GM12878 (cell line): Measurements from ENCODE around the gene TRIM74. TPM values are rescaled to one million over a fixed set of nuclear protein-coding genes. Genes with fewer than 3 reads are reported as not detected.

Experiments
- ATF7 ChIP-seq: fragments of 450-650 bp; IDR thresholded peaks from 2 replicates; pipeline ENCODE4 v1.6.1; 2016; ENCODE audit warnings: low read depth, mild to moderate bottlenecking
- BHLHE40 ChIP-seq, 2 experiments: fragments of 450-650 bp in 1 of 2; IDR thresholded peaks; 2 replicates each; pipeline ENCODE4 v1.6.1; 2011 to 2017; ENCODE audit warnings: low read depth in 2 of 2, borderline replicate concordance in 1 of 2, improper control_type of control experiment in 1 of 2, low read length in 1 of 2, mild to moderate bottlenecking in 1 of 2
- MTA2 ChIP-seq: fragments of 450-650 bp; IDR thresholded peaks from 2 replicates; pipeline ENCODE4 v1.6.1; 2016; ENCODE audit warnings: low read depth, mild to moderate bottlenecking, moderate library complexity
- NFYB ChIP-seq: IDR thresholded peaks from 2 replicates; pipeline ENCODE4 v1.6.1; 2011; ENCODE audit warnings: low read depth, mild to moderate bottlenecking, low read length, improper control_type of control experiment, moderate library complexity; ENCODE audit not compliant: insufficient read depth
- NR2C1 ChIP-seq: fragments of 450-650 bp; IDR thresholded peaks from 2 replicates; pipeline ENCODE4 v1.6.1; 2017; ENCODE audit warnings: antibody characterized with exemption, mild to moderate bottlenecking, moderate library complexity
- PML ChIP-seq: IDR thresholded peaks from 2 replicates; pipeline ENCODE4 v1.6.1; 2012; ENCODE audit warnings: low read length, inconsistent platforms
- RAD51 ChIP-seq: fragments of 450-650 bp; IDR thresholded peaks from 2 replicates; pipeline ENCODE4 v1.6.1; 2016; ENCODE audit warnings: moderate library complexity, mild to moderate bottlenecking, inconsistent platforms
- RELB ChIP-seq: fragments of 450-650 bp; IDR thresholded peaks from 2 replicates; pipeline ENCODE4 v1.6.1; 2017; ENCODE audit warnings: low read depth, mild to moderate bottlenecking, moderate library complexity
- YY1 ChIP-seq: IDR thresholded peaks from 2 replicates; pipeline ENCODE4 v1.6.1; 2011; ENCODE audit warnings: low read depth, mild to moderate bottlenecking, low read length
- polyA plus RNA-seq, 11 experiments: library from polyadenylated mRNA; depleted of rRNA in 4 of 11; unstranded in 6 of 11; stranded (reverse) in 5 of 11; fragments of >200 nt; fragmentation: Nextera tagmentation in 4 of 11; fragmentation: Illumina TruSeq in 1 of 11; extraction: Ambion mirVana in 4 of 11; extraction: Trizol in 1 of 11; gene quantifications; 1 replicate in 1 of 11; 2 replicates in 10 of 11; pipeline versions ENCODE4 v1.2.1 to v1.2.3, GENCODE V29; 2011 to 2016; ENCODE audit warnings: inconsistent platforms in 2 of 11, missing spikeins in 2 of 11, low read depth in 1 of 11
- total RNA-seq, 4 experiments: library from RNA; depleted of rRNA in 3 of 4; stranded (reverse); fragments of >200 nt in 3 of 4; fragmentation: Illumina TruSeq in 1 of 4; extraction: Trizol in 1 of 4; gene quantifications; 2 replicates each; pipeline versions ENCODE4 v1.2.1 to v1.2.3, GENCODE V29; 2013 to 2021
- TF ChIP-seq, protein P1 (sequence below): fragments of 450-650 bp; IDR thresholded peaks from 2 replicates; pipeline ENCODE4 v1.6.1; 2018; ENCODE audit warnings: borderline replicate concordance, mild to moderate bottlenecking; ENCODE audit not compliant: partially characterized antibody
- TF ChIP-seq, protein P2 (sequence below): fragments of 450-650 bp; IDR thresholded peaks from 2 replicates; pipeline ENCODE4 v1.6.1; 2014; ENCODE audit warnings: mild to moderate bottlenecking
- TF ChIP-seq, protein P3 (sequence below): fragments of 450-650 bp; conservative IDR thresholded peaks from 2 replicates; pipeline ENCODE4 v1.6.1; 2017; ENCODE audit warnings: mild to moderate bottlenecking, moderate library complexity
- TF ChIP-seq, protein P4 (sequence below): fragments of 450-650 bp; IDR thresholded peaks from 2 replicates; pipeline ENCODE4 v1.6.1; 2017; ENCODE audit warnings: borderline replicate concordance
- TF ChIP-seq, protein P5 (sequence below): fragments of 450-650 bp; IDR thresholded peaks from 2 replicates; pipeline ENCODE4 v1.6.1; 2016; ENCODE audit warnings: mild to moderate bottlenecking, moderate library complexity, borderline replicate concordance

TRIM74 gene
- total and polyA plus RNA-seq, 10 of the 15 experiments (the other 5 are each of a cell fraction or from before 2014, with no cell fraction given) = 0.10 to 0.48 (median 0.21) TPM; not detected in 6

DNA sequence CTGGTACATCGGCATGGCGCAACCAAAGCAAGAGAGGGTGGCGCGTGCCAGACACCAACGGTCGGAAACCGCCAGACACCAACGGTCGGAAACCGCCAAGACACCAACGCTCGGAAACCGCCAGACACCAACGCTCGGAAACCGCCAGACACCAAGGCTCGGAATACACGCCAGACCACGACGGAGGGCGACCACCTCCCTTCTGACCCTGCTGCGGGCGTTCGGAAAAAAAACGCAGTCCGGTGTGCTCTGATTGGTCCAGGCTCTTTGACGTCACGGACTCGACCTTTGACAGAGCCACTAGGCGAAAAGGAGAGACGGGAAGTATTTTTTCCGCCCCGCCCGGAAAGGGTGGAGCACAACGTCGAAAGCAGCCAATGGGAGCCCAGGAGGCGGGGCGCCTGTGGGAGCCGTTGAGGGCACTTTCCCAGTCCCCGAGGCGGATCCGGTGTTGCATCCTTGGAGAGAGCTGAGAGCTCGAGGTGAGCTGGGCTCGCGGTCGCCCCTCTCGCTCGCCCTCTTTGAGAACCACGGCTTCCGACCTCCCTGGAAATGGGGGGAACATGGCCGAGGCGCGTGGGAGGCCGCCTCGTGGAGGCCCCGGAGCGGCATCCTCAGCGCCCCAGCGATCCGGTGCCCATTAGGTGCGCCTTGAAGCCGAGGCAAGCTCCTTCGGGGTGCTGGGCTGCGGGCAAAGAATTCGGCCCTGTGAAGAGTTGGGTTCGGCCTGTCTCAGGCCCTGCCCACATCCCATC is 36.6 kb upstream of the TRIM74 start (continued):
- TF ChIP-seq, protein P1, sequence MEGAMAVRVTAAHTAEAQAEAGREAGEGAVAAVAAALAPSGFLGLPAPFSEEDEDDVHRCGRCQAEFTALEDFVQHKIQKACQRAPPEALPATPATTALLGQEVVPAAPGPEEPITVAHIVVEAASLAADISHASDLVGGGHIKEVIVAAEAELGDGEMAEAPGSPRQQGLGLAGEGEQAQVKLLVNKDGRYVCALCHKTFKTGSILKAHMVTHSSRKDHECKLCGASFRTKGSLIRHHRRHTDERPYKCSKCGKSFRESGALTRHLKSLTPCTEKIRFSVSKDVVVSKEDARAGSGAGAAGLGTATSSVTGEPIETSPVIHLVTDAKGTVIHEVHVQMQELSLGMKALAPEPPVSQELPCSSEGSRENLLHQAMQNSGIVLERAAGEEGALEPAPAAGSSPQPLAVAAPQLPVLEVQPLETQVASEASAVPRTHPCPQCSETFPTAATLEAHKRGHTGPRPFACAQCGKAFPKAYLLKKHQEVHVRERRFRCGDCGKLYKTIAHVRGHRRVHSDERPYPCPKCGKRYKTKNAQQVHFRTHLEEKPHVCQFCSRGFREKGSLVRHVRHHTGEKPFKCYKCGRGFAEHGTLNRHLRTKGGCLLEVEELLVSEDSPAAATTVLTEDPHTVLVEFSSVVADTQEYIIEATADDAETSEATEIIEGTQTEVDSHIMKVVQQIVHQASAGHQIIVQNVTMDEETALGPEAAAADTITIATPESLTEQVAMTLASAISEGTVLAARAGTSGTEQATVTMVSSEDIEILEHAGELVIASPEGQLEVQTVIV = peak; percentile 42
- TF ChIP-seq RAD51 (peak; percentile 26; the same call in 1 of the 2 replicates), PML (peak; percentile 75), MTA2 (peak; percentile 71), YY1 (peak; percentile 42; the same call in 1 of the 2 replicates), NR2C1 (peak; percentile 92), NFYB (peak; percentile 68), RELB (peak; percentile 55; the same call in 1 of the 2 replicates), ATF7 (peak; percentile 60; the same call in 1 of the 2 replicates), BHLHE40 (IDR thresholded peaks at IDR 0.05; ENCODE audit: borderline replicate concordance in 1 of 2, low read depth in 2 of 2, low read length in 1 of 2) (peak in 1 of 2 experiments; percentile 77; a peak in 2 of 4 replicates)
- TF ChIP-seq, protein P2, sequence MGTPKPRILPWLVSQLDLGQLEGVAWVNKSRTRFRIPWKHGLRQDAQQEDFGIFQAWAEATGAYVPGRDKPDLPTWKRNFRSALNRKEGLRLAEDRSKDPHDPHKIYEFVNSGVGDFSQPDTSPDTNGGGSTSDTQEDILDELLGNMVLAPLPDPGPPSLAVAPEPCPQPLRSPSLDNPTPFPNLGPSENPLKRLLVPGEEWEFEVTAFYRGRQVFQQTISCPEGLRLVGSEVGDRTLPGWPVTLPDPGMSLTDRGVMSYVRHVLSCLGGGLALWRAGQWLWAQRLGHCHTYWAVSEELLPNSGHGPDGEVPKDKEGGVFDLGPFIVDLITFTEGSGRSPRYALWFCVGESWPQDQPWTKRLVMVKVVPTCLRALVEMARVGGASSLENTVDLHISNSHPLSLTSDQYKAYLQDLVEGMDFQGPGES = peak; percentile 71; the same call in 1 of the 2 replicates
- TF ChIP-seq, protein P3, sequence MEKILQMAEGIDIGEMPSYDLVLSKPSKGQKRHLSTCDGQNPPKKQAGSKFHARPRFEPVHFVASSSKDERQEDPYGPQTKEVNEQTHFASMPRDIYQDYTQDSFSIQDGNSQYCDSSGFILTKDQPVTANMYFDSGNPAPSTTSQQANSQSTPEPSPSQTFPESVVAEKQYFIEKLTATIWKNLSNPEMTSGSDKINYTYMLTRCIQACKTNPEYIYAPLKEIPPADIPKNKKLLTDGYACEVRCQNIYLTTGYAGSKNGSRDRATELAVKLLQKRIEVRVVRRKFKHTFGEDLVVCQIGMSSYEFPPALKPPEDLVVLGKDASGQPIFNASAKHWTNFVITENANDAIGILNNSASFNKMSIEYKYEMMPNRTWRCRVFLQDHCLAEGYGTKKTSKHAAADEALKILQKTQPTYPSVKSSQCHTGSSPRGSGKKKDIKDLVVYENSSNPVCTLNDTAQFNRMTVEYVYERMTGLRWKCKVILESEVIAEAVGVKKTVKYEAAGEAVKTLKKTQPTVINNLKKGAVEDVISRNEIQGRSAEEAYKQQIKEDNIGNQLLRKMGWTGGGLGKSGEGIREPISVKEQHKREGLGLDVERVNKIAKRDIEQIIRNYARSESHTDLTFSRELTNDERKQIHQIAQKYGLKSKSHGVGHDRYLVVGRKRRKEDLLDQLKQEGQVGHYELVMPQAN = peak; percentile 53; the same call in 1 of the 2 replicates
- TF ChIP-seq, protein P4, sequence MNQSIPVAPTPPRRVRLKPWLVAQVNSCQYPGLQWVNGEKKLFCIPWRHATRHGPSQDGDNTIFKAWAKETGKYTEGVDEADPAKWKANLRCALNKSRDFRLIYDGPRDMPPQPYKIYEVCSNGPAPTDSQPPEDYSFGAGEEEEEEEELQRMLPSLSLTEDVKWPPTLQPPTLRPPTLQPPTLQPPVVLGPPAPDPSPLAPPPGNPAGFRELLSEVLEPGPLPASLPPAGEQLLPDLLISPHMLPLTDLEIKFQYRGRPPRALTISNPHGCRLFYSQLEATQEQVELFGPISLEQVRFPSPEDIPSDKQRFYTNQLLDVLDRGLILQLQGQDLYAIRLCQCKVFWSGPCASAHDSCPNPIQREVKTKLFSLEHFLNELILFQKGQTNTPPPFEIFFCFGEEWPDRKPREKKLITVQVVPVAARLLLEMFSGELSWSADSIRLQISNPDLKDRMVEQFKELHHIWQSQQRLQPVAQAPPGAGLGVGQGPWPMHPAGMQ = 0 out of 2 replicates have a peak, but pooled peaks have one; percentile 29
- TF ChIP-seq, protein P5, sequence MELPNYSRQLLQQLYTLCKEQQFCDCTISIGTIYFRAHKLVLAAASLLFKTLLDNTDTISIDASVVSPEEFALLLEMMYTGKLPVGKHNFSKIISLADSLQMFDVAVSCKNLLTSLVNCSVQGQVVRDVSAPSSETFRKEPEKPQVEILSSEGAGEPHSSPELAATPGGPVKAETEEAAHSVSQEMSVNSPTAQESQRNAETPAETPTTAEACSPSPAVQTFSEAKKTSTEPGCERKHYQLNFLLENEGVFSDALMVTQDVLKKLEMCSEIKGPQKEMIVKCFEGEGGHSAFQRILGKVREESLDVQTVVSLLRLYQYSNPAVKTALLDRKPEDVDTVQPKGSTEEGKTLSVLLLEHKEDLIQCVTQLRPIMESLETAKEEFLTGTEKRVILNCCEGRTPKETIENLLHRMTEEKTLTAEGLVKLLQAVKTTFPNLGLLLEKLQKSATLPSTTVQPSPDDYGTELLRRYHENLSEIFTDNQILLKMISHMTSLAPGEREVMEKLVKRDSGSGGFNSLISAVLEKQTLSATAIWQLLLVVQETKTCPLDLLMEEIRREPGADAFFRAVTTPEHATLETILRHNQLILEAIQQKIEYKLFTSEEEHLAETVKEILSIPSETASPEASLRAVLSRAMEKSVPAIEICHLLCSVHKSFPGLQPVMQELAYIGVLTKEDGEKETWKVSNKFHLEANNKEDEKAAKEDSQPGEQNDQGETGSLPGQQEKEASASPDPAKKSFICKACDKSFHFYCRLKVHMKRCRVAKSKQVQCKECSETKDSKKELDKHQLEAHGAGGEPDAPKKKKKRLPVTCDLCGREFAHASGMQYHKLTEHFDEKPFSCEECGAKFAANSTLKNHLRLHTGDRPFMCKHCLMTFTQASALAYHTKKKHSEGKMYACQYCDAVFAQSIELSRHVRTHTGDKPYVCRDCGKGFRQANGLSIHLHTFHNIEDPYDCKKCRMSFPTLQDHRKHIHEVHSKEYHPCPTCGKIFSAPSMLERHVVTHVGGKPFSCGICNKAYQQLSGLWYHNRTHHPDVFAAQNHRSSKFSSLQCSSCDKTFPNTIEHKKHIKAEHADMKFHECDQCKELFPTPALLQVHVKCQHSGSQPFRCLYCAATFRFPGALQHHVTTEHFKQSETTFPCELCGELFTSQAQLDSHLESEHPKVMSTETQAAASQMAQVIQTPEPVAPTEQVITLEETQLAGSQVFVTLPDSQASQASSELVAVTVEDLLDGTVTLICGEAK = peak; percentile 72; the same call in 1 of the 2 replicates
